NCI-H2171 treated with DMSO at 0.1 percent for 48 hours (cell line): ENCODE data around the gene PTPRA.
"Not testable (repeated sequence)": the region's sequence is repeated elsewhere in the genome, so short reads cannot be mapped to it uniquely, and the experiment has no call there.

Experiments
- DNase-seq: peaks from one replicate; lab custom pipeline; 2025; lab: John Stamatoyannopoulos, UW

PTPRA gene

GRCh38 chr20:3000852-3001523, 127.7 kb downstream of the PTPRA start:
- peak; percentile 82 for DNase-seq

GRCh38 chr20:3003416-3003815, 130.1 kb downstream of the PTPRA start:
- DNase-seq: no peak

- DNase-seq: no peak
Measured at GRCh38 chr20:3010985-3011723, 137.9 kb downstream of the PTPRA start.

GRCh38 chr20:3011752-3012151, 138.5 kb downstream of the PTPRA start:
- DNase-seq: no peak

GRCh38 chr20:3013771-3014170, 140.5 kb downstream of the PTPRA start:
- DNase-seq: no peak

- no peak for DNase-seq
Measured at GRCh38 chr20:3014179-3014578, 140.9 kb downstream of the PTPRA start.

GRCh38 chr20:3014662-3015061, 141.4 kb downstream of the PTPRA start:
- DNase-seq: no peak

GRCh38 chr20:3015302-3015701, 142.0 kb downstream of the PTPRA start:
- DNase-seq: not testable (repeated sequence)

- no peak for DNase-seq
Measured at GRCh38 chr20:3021327-3021726, 148.0 kb downstream of the PTPRA start.

- no peak for DNase-seq
Measured at GRCh38 chr20:3021777-3022176, 148.5 kb downstream of the PTPRA start.

GRCh38 chr20:3022559-3023490, 149.5 kb downstream of the PTPRA start:
- DNase-seq: not testable (repeated sequence)

- no peak for DNase-seq
Measured at GRCh38 chr20:3027987-3028386, 154.7 kb downstream of the PTPRA start.

- no peak for DNase-seq
Measured at GRCh38 chr20:3031524-3032147, 158.4 kb downstream of the PTPRA start.

- DNase-seq: no peak
Measured at GRCh38 chr20:3032624-3033023, 159.3 kb downstream of the PTPRA start.

- DNase-seq: no peak
Measured at GRCh38 chr20:3037654-3038053, 164.4 kb downstream of the PTPRA start.

GRCh38 chr20:3038454-3038853, 165.2 kb downstream of the PTPRA start:
- no peak for DNase-seq

- no peak for DNase-seq
Measured at GRCh38 chr20:3039426-3039825, 166.1 kb downstream of the PTPRA start.

- DNase-seq: no peak
Measured at GRCh38 chr20:3040086-3040485, 166.8 kb downstream of the PTPRA start.

GRCh38 chr20:3041854-3042409, 168.7 kb downstream of the PTPRA start:
- peak; percentile 90 for DNase-seq

GRCh38 chr20:3042625-3043024, 169.3 kb downstream of the PTPRA start:
- DNase-seq: no peak

- no peak for DNase-seq
Measured at GRCh38 chr20:3043322-3043721, 170.0 kb downstream of the PTPRA start, which contains the start of gene GNRH2. Gene GNRH2, plus strand, starts transcription at chr20:3043622. Its CDS starts 793 bp downstream, at chr20:3044415.
